Measurements from ENCODE around the gene TMEM131L. TPM values are rescaled to one million over a fixed set of nuclear protein-coding genes. Genes with fewer than 3 reads are reported as not detected.

Gene TMEM131L
- total RNA-seq, 1 donor from 2014 or later = 18.6 TPM

DNA sequence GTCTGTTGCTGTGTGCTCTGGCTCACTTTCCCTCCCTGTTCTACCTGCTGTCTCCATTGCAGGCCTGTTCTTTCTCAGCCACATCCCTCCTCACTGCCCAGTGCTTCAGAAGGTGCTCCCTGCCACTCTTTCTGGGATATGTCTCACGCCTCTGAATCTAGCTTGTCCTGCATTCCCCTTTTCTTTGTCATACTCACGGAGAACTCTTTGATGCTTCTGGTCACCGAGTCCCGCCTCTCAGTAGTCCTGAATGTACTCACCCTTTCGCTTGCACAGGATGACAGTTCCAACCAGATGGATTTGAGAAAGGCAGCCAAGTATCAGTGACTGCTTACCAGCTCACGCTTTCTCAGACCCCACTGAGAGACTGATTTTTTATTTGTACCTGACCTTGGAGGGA, 152.7 kb downstream of the TMEM131L start:
- Histone ChIP-seq H3K4me2 (ENCODE audit: low read length) (no peak overlapping the region), H3K4me1 (ENCODE audit: insufficient read depth, low read length) (peaks cover 6% of the 10 kb centered on the region), H2AFZ (ENCODE audit: low read depth, low read length) (no peak overlapping the region), H3K27me3 (ENCODE audit: insufficient read depth, low read length) (no peaks in the 10 kb centered on the region), H3K79me2 (ENCODE audit: insufficient read depth, low read length) (no peaks in the 10 kb centered on the region), H3K27ac (ENCODE audit: low read depth, low read length) (no peak overlapping the region), H3K9me3 (ENCODE audit: insufficient read depth, low read depth, low read length) (no peaks in the 10 kb centered on the region), H4K20me1 (ENCODE audit: insufficient read depth, low read length) (no peaks in the 10 kb centered on the region), H3K36me3 (ENCODE audit: insufficient read depth, low read length) (peaks cover 6% of the 10 kb centered on the region), H3K9ac (ENCODE audit: low read length) (no peak overlapping the region), H3K4me3 (ENCODE audit: insufficient read depth, low read depth, low read length) (no peak overlapping the region)
- FAIRE-seq = no peak
- no peak for TF ChIP-seq EZH2 (IDR thresholded peaks at IDR 0.05; ENCODE audit: insufficient read depth, low read length)
- TF ChIP-seq, protein P1, sequence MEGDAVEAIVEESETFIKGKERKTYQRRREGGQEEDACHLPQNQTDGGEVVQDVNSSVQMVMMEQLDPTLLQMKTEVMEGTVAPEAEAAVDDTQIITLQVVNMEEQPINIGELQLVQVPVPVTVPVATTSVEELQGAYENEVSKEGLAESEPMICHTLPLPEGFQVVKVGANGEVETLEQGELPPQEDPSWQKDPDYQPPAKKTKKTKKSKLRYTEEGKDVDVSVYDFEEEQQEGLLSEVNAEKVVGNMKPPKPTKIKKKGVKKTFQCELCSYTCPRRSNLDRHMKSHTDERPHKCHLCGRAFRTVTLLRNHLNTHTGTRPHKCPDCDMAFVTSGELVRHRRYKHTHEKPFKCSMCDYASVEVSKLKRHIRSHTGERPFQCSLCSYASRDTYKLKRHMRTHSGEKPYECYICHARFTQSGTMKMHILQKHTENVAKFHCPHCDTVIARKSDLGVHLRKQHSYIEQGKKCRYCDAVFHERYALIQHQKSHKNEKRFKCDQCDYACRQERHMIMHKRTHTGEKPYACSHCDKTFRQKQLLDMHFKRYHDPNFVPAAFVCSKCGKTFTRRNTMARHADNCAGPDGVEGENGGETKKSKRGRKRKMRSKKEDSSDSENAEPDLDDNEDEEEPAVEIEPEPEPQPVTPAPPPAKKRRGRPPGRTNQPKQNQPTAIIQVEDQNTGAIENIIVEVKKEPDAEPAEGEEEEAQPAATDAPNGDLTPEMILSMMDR (IDR thresholded peaks at IDR 0.05; ENCODE audit: insufficient read depth, low read depth, low read length) = no peak
- Mint-ChIP-seq H3K4me3 (ENCODE audit: unreplicated experiment) (no peak overlapping the region), H3K36me3 (ENCODE audit: low read depth, unreplicated experiment) (peaks cover 14% of the 10 kb centered on the region), H3K4me1 (ENCODE audit: low read depth, unreplicated experiment) (peaks cover 10% of the 10 kb centered on the region), H3K27me3 (ENCODE audit: low read depth, unreplicated experiment) (no peaks in the 10 kb centered on the region), H3K27ac (ENCODE audit: unreplicated experiment) (no peak overlapping the region), H3K9me3 (ENCODE audit: unreplicated experiment) (no peaks in the 10 kb centered on the region)
- DNase-seq (ENCODE audit: low read depth) = peak; percentile 26

DNA sequence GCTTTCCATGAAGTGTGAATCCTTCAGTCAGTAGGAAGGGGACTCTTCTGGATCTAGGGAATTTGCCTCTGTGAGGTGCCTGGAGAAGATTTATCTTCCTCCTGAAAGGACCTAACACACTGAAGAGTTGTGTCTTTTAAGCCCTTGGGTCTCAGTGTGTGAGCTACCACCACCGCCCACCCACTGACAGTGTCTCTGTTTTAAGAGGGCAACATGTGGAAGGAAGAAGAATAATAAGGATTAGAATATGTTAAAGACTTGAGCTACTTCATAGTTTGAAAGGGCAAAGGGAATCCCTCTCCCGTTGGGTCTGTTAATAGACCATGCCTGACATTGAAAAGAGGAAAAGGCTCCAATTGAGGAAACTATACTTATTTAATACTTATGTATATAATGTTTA, 153.7 kb downstream of the TMEM131L start:
- no peak overlapping the region for H3K9ac ChIP-seq (ENCODE audit: low read length)
- peak overlapping the region; percentile 53 for H3K27ac Mint-ChIP-seq (ENCODE audit: unreplicated experiment)
- H3K4me3 Mint-ChIP-seq (ENCODE audit: unreplicated experiment) = no peak overlapping the region
- DNase-seq (ENCODE audit: low read depth) (no peak), FAIRE-seq (no peak)
- H3K9me3 Mint-ChIP-seq (ENCODE audit: unreplicated experiment) = no peaks in the 10 kb centered on the region
- H3K4me3 ChIP-seq (ENCODE audit: insufficient read depth, low read depth, low read length) = no peak overlapping the region
- H4K20me1 ChIP-seq (ENCODE audit: insufficient read depth, low read length) = no peaks in the 10 kb centered on the region
- peaks cover 6% of the 10 kb centered on the region for H3K36me3 ChIP-seq (ENCODE audit: insufficient read depth, low read length)
- H3K36me3 Mint-ChIP-seq (ENCODE audit: low read depth, unreplicated experiment) = peaks cover 18% of the 10 kb centered on the region
- no peaks in the 10 kb centered on the region for H3K79me2 ChIP-seq (ENCODE audit: insufficient read depth, low read length)
- peaks cover 10% of the 10 kb centered on the region for H3K4me1 Mint-ChIP-seq (ENCODE audit: low read depth, unreplicated experiment)
- H2AFZ ChIP-seq (ENCODE audit: low read depth, low read length) = no peak overlapping the region
- no peak overlapping the region for H3K4me2 ChIP-seq (ENCODE audit: low read length)
- no peak overlapping the region for H3K27ac ChIP-seq (ENCODE audit: low read depth, low read length)
- TF ChIP-seq, protein P1 (IDR thresholded peaks at IDR 0.05; ENCODE audit: insufficient read depth, low read depth, low read length) = no peak
- no peaks in the 10 kb centered on the region for H3K9me3 ChIP-seq (ENCODE audit: insufficient read depth, low read depth, low read length)
- H3K27me3 ChIP-seq (ENCODE audit: insufficient read depth, low read length) = no peaks in the 10 kb centered on the region
- peaks cover 6% of the 10 kb centered on the region for H3K4me1 ChIP-seq (ENCODE audit: insufficient read depth, low read length)
- no peaks in the 10 kb centered on the region for H3K27me3 Mint-ChIP-seq (ENCODE audit: low read depth, unreplicated experiment)

DNA sequence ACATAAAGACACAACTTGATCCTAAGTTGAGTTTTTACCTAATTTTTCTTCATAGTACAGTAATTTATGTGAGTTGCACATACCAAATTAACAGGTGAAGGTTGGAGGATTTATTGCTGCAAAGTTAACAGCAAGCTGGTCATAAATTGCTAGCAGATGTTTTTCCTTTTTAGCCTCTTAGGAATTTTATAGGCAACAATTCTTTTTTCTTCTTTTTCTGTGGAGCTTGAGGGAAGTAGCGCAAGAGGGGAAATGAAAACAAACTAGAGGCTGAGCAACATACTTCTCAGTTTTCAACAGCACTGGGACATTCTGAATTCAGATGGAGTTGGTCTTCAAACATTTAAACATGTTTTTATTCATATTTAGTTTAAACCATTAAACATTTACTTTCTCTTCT, 154.2 kb downstream of the TMEM131L start:
- Mint-ChIP-seq H3K27ac (ENCODE audit: unreplicated experiment) (no peak overlapping the region), H3K36me3 (ENCODE audit: low read depth, unreplicated experiment) (peaks cover 20% of the 10 kb centered on the region)

More for the DNA sequence above, 154.2 kb downstream of the TMEM131L start:
- H3K4me1 Mint-ChIP-seq (ENCODE audit: low read depth, unreplicated experiment) = peaks cover 10% of the 10 kb centered on the region
- no peaks in the 10 kb centered on the region for H3K9me3 Mint-ChIP-seq (ENCODE audit: unreplicated experiment)
- DNase-seq (ENCODE audit: low read depth) = no peak
- no peak overlapping the region for H3K9ac ChIP-seq (ENCODE audit: low read length)
- FAIRE-seq = no peak
- no peak overlapping the region for H3K4me3 ChIP-seq (ENCODE audit: insufficient read depth, low read depth, low read length)
- H3K4me3 Mint-ChIP-seq (ENCODE audit: unreplicated experiment) = no peak overlapping the region
- peaks cover 4% of the 10 kb centered on the region for H3K36me3 ChIP-seq (ENCODE audit: insufficient read depth, low read length)
- H3K4me2 ChIP-seq (ENCODE audit: low read length) = no peak overlapping the region
- H4K20me1 ChIP-seq (ENCODE audit: insufficient read depth, low read length) = no peaks in the 10 kb centered on the region
- no peaks in the 10 kb centered on the region for H3K27me3 Mint-ChIP-seq (ENCODE audit: low read depth, unreplicated experiment)
- H3K9me3 ChIP-seq (ENCODE audit: insufficient read depth, low read depth, low read length) = no peaks in the 10 kb centered on the region
- H3K27me3 ChIP-seq (ENCODE audit: insufficient read depth, low read length) = no peaks in the 10 kb centered on the region
- no peaks in the 10 kb centered on the region for H3K79me2 ChIP-seq (ENCODE audit: insufficient read depth, low read length)
- H3K4me1 ChIP-seq (ENCODE audit: insufficient read depth, low read length) = peaks cover 6% of the 10 kb centered on the region
- no peak overlapping the region for H2AFZ ChIP-seq (ENCODE audit: low read depth, low read length)
- no peak overlapping the region for H3K27ac ChIP-seq (ENCODE audit: low read depth, low read length)
- TF ChIP-seq, protein P1 (IDR thresholded peaks at IDR 0.05; ENCODE audit: insufficient read depth, low read depth, low read length) = no peak
- no peak for TF ChIP-seq EZH2 (IDR thresholded peaks at IDR 0.05; ENCODE audit: insufficient read depth, low read length)

Measured in astrocyte (in vitro differentiated cells and primary cell).